CD1c-positive myeloid dendritic cell (primary cell): ENCODE results near the gene IL1RAPL1.

Experiments
- DNase-seq: peaks from one replicate; pipeline ENCODE4 v3.0.0-alpha.2; 2016; ENCODE audit errors: extremely low spot score

The IL1RAPL1 gene

GRCh38 chrX:29880977-29881376 lies 1293.7 kb downstream of the IL1RAPL1 start:
- no peak for DNase-seq

GRCh38 chrX:29890004-29890403 lies 1302.8 kb downstream of the IL1RAPL1 start:
- DNase-seq: no peak

- DNase-seq: no peak
These were observed 1303.5 kb downstream of the IL1RAPL1 start for GRCh38 chrX:29890646-29891200.

- DNase-seq: no peak
These were observed 1314.8 kb downstream of the IL1RAPL1 start for GRCh38 chrX:29902004-29902403.

- DNase-seq: no peak
These were observed 1316.1 kb downstream of the IL1RAPL1 start for GRCh38 chrX:29903360-29903759.

GRCh38 chrX:29911673-29912072 lies 1324.4 kb downstream of the IL1RAPL1 start:
- no peak for DNase-seq

GRCh38 chrX:29913647-29914046 lies 1326.4 kb downstream of the IL1RAPL1 start:
- no peak for DNase-seq

GRCh38 chrX:29922607-29923006 lies 1335.4 kb downstream of the IL1RAPL1 start:
- DNase-seq: no peak

- no peak for DNase-seq
These were observed 1338.8 kb downstream of the IL1RAPL1 start for GRCh38 chrX:29926056-29926455.

- no peak for DNase-seq
These were observed 1339.4 kb downstream of the IL1RAPL1 start for GRCh38 chrX:29926659-29927058.

GRCh38 chrX:29935455-29935854 lies 1348.2 kb downstream of the IL1RAPL1 start:
- no peak for DNase-seq

- no peak for DNase-seq
These were observed 1353.5 kb downstream of the IL1RAPL1 start for GRCh38 chrX:29940750-29941149.

GRCh38 chrX:29941287-29941686 lies 1354.0 kb downstream of the IL1RAPL1 start:
- DNase-seq: no peak

- no peak for DNase-seq
These were observed 1360.0 kb downstream of the IL1RAPL1 start for GRCh38 chrX:29947225-29947624.

GRCh38 chrX:29948653-29949052 lies 1361.4 kb downstream of the IL1RAPL1 start:
- no peak for DNase-seq

GRCh38 chrX:29952016-29952415 lies 1364.8 kb downstream of the IL1RAPL1 start:
- DNase-seq: no peak

- DNase-seq: no peak
These were observed 1374.8 kb downstream of the IL1RAPL1 start for GRCh38 chrX:29962061-29962460.

GRCh38 chrX:29965634-29966033 lies 1378.4 kb downstream of the IL1RAPL1 start:
- no peak for DNase-seq

- DNase-seq: no peak
These were observed 1404.8 kb downstream of the IL1RAPL1 start for GRCh38 chrX:29992083-29992482.

- no peak for DNase-seq
These were observed 1418.6 kb downstream of the IL1RAPL1 start for GRCh38 chrX:30005813-30006212.
